IMR-90 (cell line): ENCODE data around the gene TAS2R40. TPM values are rescaled to one million over a fixed set of nuclear protein-coding genes. Genes with fewer than 3 reads are reported as not detected.

Source experiments
- ATAC-seq: fragments of 200-7000 bp; cut with Tn5 transposase; 2 replicates; pipeline ENCODE4 v1.9.1; 2020; ENCODE audit warnings: low read depth, mild to moderate bottlenecking, moderate library complexity
- BruUV-seq: library from RNA; stranded (reverse); fragments of 400-500 nt; replicated peaks from 2 replicates; lab custom pipeline; 2021; lab: Mats Ljungman, UMichigan
- CTCF ChIA-PET: fragments of 300-600 bp; formaldehyde crosslinking; extraction: SDS; loops from one replicate; lab custom pipeline; 2021; ENCODE audit warnings: antibody characterized with exemption; lab: Yijun Ruan, JAX
- POLR2A ChIA-PET: fragments of 300-600 bp; sonication (Branson Sonifier 250); formaldehyde crosslinking; loops from one replicate; lab custom pipeline; 2022; ENCODE audit warnings: antibody characterized with exemption; ENCODE audit not compliant: unreplicated experiment; lab: Charles Lee
- DNase-seq: peaks from one replicate; pipeline ENCODE4 v3.0.0; 2013
- H2AFZ ChIP-seq: replicated peaks from 2 replicates; pipeline ENCODE3; 2013; ENCODE audit warnings: low read length, mild to moderate bottlenecking; ENCODE audit not compliant: poor library complexity
- H2AK5ac ChIP-seq: 2 replicates; pipeline ENCODE4 v1.6.1; 2013; ENCODE audit warnings: low read depth, low read length, inconsistent platforms
- H2AK9ac ChIP-seq: replicated peaks from 2 replicates; pipeline ENCODE3; 2013; ENCODE audit warnings: mild to moderate bottlenecking, low read depth, low read length, moderate library complexity; ENCODE audit not compliant: poor library complexity
- H2BK120ac ChIP-seq: 2 replicates; pipeline ENCODE4 v1.6.1; 2013; ENCODE audit warnings: low read depth, low read length, inconsistent platforms
- H2BK15ac ChIP-seq: 3 replicates; pipeline ENCODE4 v1.6.1; 2013; ENCODE audit warnings: low read depth, low read length, inconsistent platforms
- H2BK20ac ChIP-seq: 2 replicates; pipeline ENCODE4 v1.6.1; 2013; ENCODE audit warnings: low read depth, mild to moderate bottlenecking, inconsistent platforms, low read length, moderate library complexity
- H2BK5ac ChIP-seq: 2 replicates; pipeline ENCODE4 v1.6.1; 2013; ENCODE audit warnings: mild to moderate bottlenecking, low read depth, low read length, inconsistent platforms; ENCODE audit not compliant: poor library complexity, severe bottlenecking
- H3K14ac ChIP-seq: replicated peaks from 2 replicates; pipeline ENCODE4 v1.6.1; 2013; ENCODE audit warnings: low read depth, low read length, inconsistent platforms
- H3K18ac ChIP-seq: 2 replicates; pipeline ENCODE4 v1.6.1; 2013; ENCODE audit warnings: low read depth, low read length, control low read depth
- H3K23ac ChIP-seq: 2 replicates; pipeline ENCODE4 v1.6.1; 2013; ENCODE audit warnings: low read depth, low read length, inconsistent platforms
- H3K27ac ChIP-seq: 2 replicates; pipeline ENCODE4 v1.5.1; 2013; ENCODE audit warnings: mild to moderate bottlenecking, control low read depth, low read length; ENCODE audit not compliant: insufficient read depth
- H3K27me3 ChIP-seq: 2 replicates; pipeline ENCODE4 v1.6.1; 2013; ENCODE audit warnings: low read length; ENCODE audit not compliant: control insufficient read depth, insufficient read depth
- H3K36me3 ChIP-seq: 2 replicates; pipeline ENCODE4 v1.6.1; 2013; ENCODE audit warnings: low read length, mixed read lengths; ENCODE audit not compliant: control insufficient read depth, insufficient read depth
- H3K4ac ChIP-seq: 2 replicates; pipeline ENCODE4 v1.6.1; 2013; ENCODE audit warnings: low read depth, low read length, inconsistent platforms
- H3K4me1 ChIP-seq: 2 replicates; pipeline ENCODE4 v1.6.1; 2013; ENCODE audit warnings: low read length, mixed read lengths; ENCODE audit not compliant: control insufficient read depth, insufficient read depth
- H3K4me2 ChIP-seq: 2 replicates; pipeline ENCODE4 v1.6.1; 2013; ENCODE audit warnings: low read depth, mild to moderate bottlenecking, control low read depth, low read length, moderate library complexity
- H3K4me3 ChIP-seq: 2 replicates; pipeline ENCODE4 v1.5.1; 2013; ENCODE audit warnings: low read depth, mild to moderate bottlenecking, control low read depth, low read length, moderate library complexity; ENCODE audit not compliant: insufficient read depth
- H3K56ac ChIP-seq: 2 replicates; pipeline ENCODE4 v1.6.1; 2013; ENCODE audit warnings: low read length, inconsistent platforms; ENCODE audit not compliant: insufficient read depth; ENCODE audit errors: extremely low read depth
- H3K79me1 ChIP-seq, 2 experiments: 2 replicates each; pipeline ENCODE4 v1.6.1; 2013; ENCODE audit warnings: low read length in 2 of 2, inconsistent platforms in 1 of 2, low read depth in 1 of 2
- H3K9ac ChIP-seq: 2 replicates; pipeline ENCODE4 v1.6.1; 2013; ENCODE audit warnings: low read depth, low read length, control low read depth
- H3K9me1 ChIP-seq: 2 replicates; pipeline ENCODE4 v1.6.1; 2013; ENCODE audit warnings: low read length, inconsistent platforms; ENCODE audit not compliant: insufficient read depth
- H3K9me3 ChIP-seq: 2 replicates; pipeline ENCODE4 v1.6.1; 2013; ENCODE audit warnings: low read length; ENCODE audit not compliant: control insufficient read depth, insufficient read depth
- H4K20me1 ChIP-seq: 2 replicates; pipeline ENCODE4 v1.6.1; 2013; ENCODE audit warnings: low read length, inconsistent platforms; ENCODE audit not compliant: insufficient read depth
- H4K5ac ChIP-seq: 2 replicates; pipeline ENCODE4 v1.6.1; 2013; ENCODE audit warnings: mild to moderate bottlenecking, low read depth, low read length, control low read depth
- H4K8ac ChIP-seq, 2 experiments: 2 replicates each; pipeline ENCODE4 v1.6.1; 2013; ENCODE audit warnings: low read depth in 2 of 2, low read length in 2 of 2, control low read depth in 1 of 2, inconsistent platforms in 1 of 2
- H4K91ac ChIP-seq: 2 replicates; pipeline ENCODE4 v1.6.1; 2013; ENCODE audit warnings: low read depth, low read length, inconsistent platforms; ENCODE audit not compliant: insufficient read depth
- CEBPB ChIP-seq: IDR thresholded peaks from 2 replicates; pipeline ENCODE4 v1.6.1; 2012; ENCODE audit warnings: low read depth, low read length, improper control_type of control experiment
- WGBS, 2 experiments: methylation state at CpG; one replicate each; pipeline versions ENCODE4 v1.1.5 to v1.1.7; 2013; ENCODE audit warnings: missing lambda C conversion rate in 2 of 2; ENCODE audit not compliant: insufficient read length in 1 of 2; ENCODE audit errors: extremely low coverage in 2 of 2; 5-methylcytosine and 5-hydroxymethylcytosine counted together
- dilution Hi-C: fragments of 300-500 bp; cut with HindIII; formaldehyde crosslinking; loops from one replicate; pipeline ENCODE4 v1.14.3; 2018; ENCODE audit warnings: low sequenced_read_pairs; ENCODE audit not compliant: unreplicated experiment
- in situ Hi-C: fragments of 300-500 bp; cut with MboI; formaldehyde crosslinking; loops from 3 replicates; pipeline ENCODE4 v1.14.3; 2019; ENCODE audit warnings: low sequenced_read_pairs, inconsistent platforms, mixed read lengths
- intact Hi-C: fragments of 100-400 bp; cut with micrococcal nuclease; formaldehyde crosslinking; loops from 2 replicates; pipeline ENCODE4 v1.10.0; 2022
- polyA plus RNA-seq, 3 experiments: library from polyadenylated mRNA; depleted of rRNA; stranded (reverse); fragments of >200 nt; gene quantifications; 2 replicates each; pipeline ENCODE4 v1.2.3, GENCODE V29; 2012; ENCODE audit warnings: low replicate concordance in 1 of 3
- total RNA-seq: library from RNA; depleted of rRNA; stranded (reverse); fragments of >200 nt; gene quantifications from 2 replicates; pipeline ENCODE4 v1.2.3, GENCODE V29; 2012

TAS2R40 gene
- total and polyA plus RNA-seq, 2 of the 4 experiments (the other 2 are of a cell fraction): not detected

DNA sequence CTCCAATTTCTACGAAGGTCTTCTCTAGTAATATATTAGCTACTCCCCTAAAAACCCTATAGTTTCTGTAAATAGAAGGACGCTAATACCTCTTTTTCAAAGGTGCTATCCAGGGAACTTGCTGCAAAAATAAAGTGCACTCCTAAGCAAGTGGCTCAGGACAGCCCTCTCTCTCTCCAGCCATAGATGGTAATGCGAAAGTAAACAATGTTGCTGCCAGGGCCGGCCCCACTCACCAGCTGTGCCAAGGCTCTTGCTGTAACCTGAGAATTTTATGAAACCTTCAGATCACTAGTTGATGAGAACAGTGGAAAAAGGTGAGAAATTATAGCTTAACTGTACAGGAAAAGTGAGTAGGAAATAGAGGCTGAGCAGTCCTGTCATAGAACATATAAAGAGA, 49.5 kb upstream of the TAS2R40 start:
- Histone ChIP-seq H3K4me1 (no peaks in the 10 kb centered on the region), H2AFZ (no peak overlapping the region), H3K4ac (no peak overlapping the region), H3K9me3 (no peaks in the 10 kb centered on the region), H3K4me3 (no peak overlapping the region), H3K18ac (no peak overlapping the region), H3K23ac (no peak overlapping the region), H2BK120ac (no peak overlapping the region), H4K91ac (no peak overlapping the region), H3K27me3 (no peaks in the 10 kb centered on the region), H4K5ac (no peak overlapping the region), H3K79me1 (no peaks in the 10 kb centered on the region), H3K36me3 (no peaks in the 10 kb centered on the region), H3K9me1 (no peaks in the 10 kb centered on the region), H2AK5ac (no peak overlapping the region), H3K27ac (no peak overlapping the region), H3K4me2 (no peak overlapping the region), H2BK5ac (no peak overlapping the region), H4K8ac (no peak overlapping the region), H3K9ac (no peak overlapping the region), H2BK15ac (no peak overlapping the region), H2BK20ac (no peak overlapping the region), H4K20me1 (no peaks in the 10 kb centered on the region), H2AK9ac (no peak overlapping the region), H3K56ac (no peak overlapping the region), H3K14ac (no peak overlapping the region)
- no peak for DNase-seq
- TF ChIP-seq CEBPB: no peak
- ATAC-seq: no peak
- no CpG with 5 or more reads among the region's 4 CpGs for WGBS, 2 experiments
- CTCF ChIA-PET: no interaction called here
- in situ Hi-C loops: no loop called here
- no TSS peak for BruUV-seq
- intact Hi-C loops: no loop called here
- POLR2A ChIA-PET: no interaction called here
- dilution Hi-C loops: no loop called here
